Hematopoietic multipotent progenitor cell treated with erythropoietin and hydrocortisone succinate and interleukin-3 and kit ligand, for 6 days (in vitro differentiated cells): ENCODE measurements around the gene ALPP.

Source experiments
- DNase-seq: peaks from one replicate; pipeline ENCODE4 v3.0.0-alpha.2; 2015

The ALPP gene

GRCh38 chr2:232431705-232432590 lies 53.4 kb downstream of the ALPP start:
- no peak for DNase-seq
